Left lung (tissue), 10 donors: ENCODE measurements around the gene COMMD9. TPM values are rescaled to one million over a fixed set of nuclear protein-coding genes. Genes with fewer than 3 reads are reported as not detected.

Experiments used
- ATAC-seq: fragments of 200-7000 bp; cut with Tn5 transposase; one replicate; pipeline ENCODE4 v1.9.1; 2020; ENCODE audit warnings: moderate library complexity
- DNase-seq, 4 donors: peaks; one replicate each; pipeline ENCODE4 v3.0.0-alpha.2; 2013 to 2020
- H3K27ac ChIP-seq, 2 donors: fragments of 200-600 bp; sonication (generic) in 1 of 2; one replicate each; pipeline versions ENCODE4 v1.5.0 to v1.8.0; 2020 to 2021
- H3K27me3 ChIP-seq, 2 donors: fragments of 200-600 bp; sonication (generic) in 1 of 2; one replicate each; pipeline versions ENCODE4 v1.5.0 to v1.8.0; 2020 to 2021
- H3K36me3 ChIP-seq, 2 donors: fragments of 200-600 bp; sonication (generic) in 1 of 2; one replicate each; pipeline versions ENCODE4 v1.5.0 to v1.8.0; 2020 to 2021
- H3K4me1 ChIP-seq, 2 donors: fragments of 200-600 bp; one replicate each; pipeline ENCODE4 v1.8.0; 2021
- H3K4me3 ChIP-seq, 2 donors: fragments of 200-600 bp; sonication (generic) in 1 of 2; one replicate each; pipeline versions ENCODE4 v1.5.0 to v1.8.0; 2020 to 2021; ENCODE audit warnings: mild to moderate bottlenecking in 1 of 2
- H3K9me3 ChIP-seq, 2 donors: fragments of 200-600 bp; sonication (generic) in 1 of 2; one replicate each; pipeline versions ENCODE4 v1.5.0 to v1.8.0; 2020 to 2021
- CTCF ChIP-seq, 2 donors: fragments of 200-600 bp; sonication (generic) in 1 of 2; IDR thresholded peaks; one replicate each; pipeline versions ENCODE4 v1.5.0 to v1.8.0; 2021; ENCODE audit warnings: antibody characterized with exemption in 2 of 2
- intact Hi-C, 2 donors: fragments of 100-400 bp; cut with DNase I; formaldehyde crosslinking; loops; one replicate each; pipeline versions ENCODE4 v1.11.2 to v1.14.2; 2022
- polyA plus RNA-seq, 6 donors: library from polyadenylated mRNA; unstranded; fragments of 120-200 nt; gene quantifications; one replicate each; pipeline ENCODE4 v1.2.1, GENCODE V29; 2013; ENCODE audit not compliant: insufficient read length in 6 of 6
- total RNA-seq, 2 donors: library from RNA; stranded (reverse); fragmentation: NEBNext Ultra II Directional; extraction: Animal tissue kit (Norgen Biotek cat#: 25700); gene quantifications; one replicate each; pipeline ENCODE4 v1.2.1, GENCODE V29; 2021
- donor health status: DM: no; HTN: yes; CAD: no.
- donor health status: DM: no; HTN: no; CAD: no.

COMMD9 gene
- total and polyA plus RNA-seq, 8 donors, result 59.9 to 87.2 (median 69.5) TPM

DNA sequence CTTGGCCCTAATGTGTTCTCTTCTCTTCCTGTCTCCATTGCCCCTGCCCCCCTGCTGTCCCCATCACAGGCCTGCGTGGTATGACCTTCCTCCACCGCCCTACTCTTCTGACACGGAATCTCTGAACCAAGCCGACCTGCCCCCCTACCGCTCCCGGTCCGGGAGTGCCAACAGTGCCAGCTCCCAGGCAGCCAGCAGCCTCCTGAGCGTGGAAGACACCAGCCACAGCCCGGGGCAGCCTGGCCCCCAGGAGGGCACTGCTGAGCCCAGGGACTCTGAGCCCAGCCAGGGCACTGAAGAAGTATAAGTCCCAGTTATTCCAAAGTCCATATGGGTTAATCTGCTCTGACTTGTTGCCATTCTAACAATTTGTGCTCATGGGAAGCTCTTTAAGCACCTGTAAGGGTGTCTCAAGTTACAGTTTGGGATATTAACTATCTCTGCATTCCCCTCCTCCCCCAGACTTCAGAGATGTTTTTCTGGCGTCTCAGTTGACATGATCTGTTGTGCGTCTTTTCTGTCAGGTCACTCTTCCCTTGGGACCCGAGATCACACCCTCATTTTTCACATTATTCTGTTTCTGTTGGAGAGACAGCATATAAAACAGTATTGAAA is 60.0 kb downstream of the COMMD9 start:
- no peaks in the 10 kb centered on the region for H3K36me3 ChIP-seq
- no peaks in the 10 kb centered on the region for H3K27me3 ChIP-seq
- no peaks in the 10 kb centered on the region for H3K9me3 ChIP-seq
- no peak overlapping the region for H3K4me3 ChIP-seq
- TF ChIP-seq CTCF (IDR thresholded peaks at IDR 0.05), result no peak
- no peak overlapping the region for H3K27ac ChIP-seq
- intact Hi-C loops, result no loop called here
- no peaks in the 10 kb centered on the region for H3K4me1 ChIP-seq
- DNase-seq (no peak), ATAC-seq (no peak)

DNA sequence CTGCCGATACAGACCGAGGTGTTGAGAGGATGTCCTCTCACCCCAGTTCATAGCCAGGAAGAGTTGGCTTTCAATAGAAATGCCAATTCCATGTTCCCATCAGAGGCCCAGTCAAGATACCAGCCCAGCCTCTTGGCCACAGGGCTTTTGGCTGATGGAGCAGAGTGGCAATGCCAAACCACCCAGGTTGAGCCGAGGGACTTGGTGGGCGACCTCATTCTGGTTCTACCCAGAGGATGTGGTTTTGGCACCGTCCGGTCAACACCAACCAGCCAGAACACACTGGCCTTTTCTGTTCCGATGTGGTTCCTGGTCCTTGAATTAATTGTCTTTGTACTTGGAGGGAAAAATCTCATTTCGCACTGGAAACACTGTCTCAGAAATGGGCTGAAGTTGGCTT is 60.5 kb downstream of the COMMD9 start:
- Histone ChIP-seq H3K4me3 (no peak overlapping the region), H3K36me3 (no peaks in the 10 kb centered on the region), H3K4me1 (no peaks in the 10 kb centered on the region), H3K27me3 (no peaks in the 10 kb centered on the region), H3K9me3 (no peaks in the 10 kb centered on the region), H3K27ac (no peak overlapping the region)
- intact Hi-C loops, result no loop called here
- no peak for TF ChIP-seq CTCF (IDR thresholded peaks at IDR 0.05)
- DNase-seq (no peak), ATAC-seq (no peak)

DNA sequence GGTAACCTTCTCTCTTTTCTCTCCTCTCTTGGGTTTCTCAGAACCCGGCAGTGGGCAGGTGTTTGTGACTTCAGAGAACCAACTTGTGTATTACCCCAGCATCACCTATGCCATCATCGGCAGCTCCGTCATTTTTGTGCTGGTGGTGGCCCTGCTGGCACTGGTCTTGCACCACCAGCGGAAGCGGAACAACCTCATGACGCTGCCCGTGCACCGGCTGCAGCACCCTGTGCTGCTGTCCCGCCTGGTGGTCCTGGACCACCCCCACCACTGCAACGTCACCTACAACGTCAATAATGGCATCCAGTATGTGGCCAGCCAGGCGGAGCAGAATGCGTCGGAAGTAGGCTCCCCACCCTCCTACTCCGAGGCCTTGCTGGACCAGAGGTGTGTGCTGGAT is 62.2 kb downstream of the COMMD9 start:
- peak in 1 of 4 donors; percentile 62 for DNase-seq
- Histone ChIP-seq H3K27me3 (no peaks in the 10 kb centered on the region), H3K4me3 (no peak overlapping the region), H3K9me3 (no peaks in the 10 kb centered on the region), H3K36me3 (no peaks in the 10 kb centered on the region), H3K4me1 (no peaks in the 10 kb centered on the region), H3K27ac (no peak overlapping the region)
- no peak for TF ChIP-seq CTCF (IDR thresholded peaks at IDR 0.05)
- no peak for ATAC-seq
- intact Hi-C loops, result no loop called here

- intact Hi-C loops, result no loop called here
- H3K4me1 ChIP-seq, result no peaks in the 10 kb centered on the region
- H3K27me3 ChIP-seq, result no peaks in the 10 kb centered on the region
- H3K36me3 ChIP-seq, result no peaks in the 10 kb centered on the region
- TF ChIP-seq CTCF (IDR thresholded peaks at IDR 0.05), result no peak
- peaks cover 0 to 13% of the 10 kb centered on the region in 2 donors for H3K9me3 ChIP-seq
- ATAC-seq (no peak), DNase-seq (no peak)
- no peak overlapping the region for H3K27ac ChIP-seq
- H3K4me3 ChIP-seq, result no peak overlapping the region
Observed at GRCh38 chr11:36224209-36224882, 64.9 kb downstream of the COMMD9 start.

DNA sequence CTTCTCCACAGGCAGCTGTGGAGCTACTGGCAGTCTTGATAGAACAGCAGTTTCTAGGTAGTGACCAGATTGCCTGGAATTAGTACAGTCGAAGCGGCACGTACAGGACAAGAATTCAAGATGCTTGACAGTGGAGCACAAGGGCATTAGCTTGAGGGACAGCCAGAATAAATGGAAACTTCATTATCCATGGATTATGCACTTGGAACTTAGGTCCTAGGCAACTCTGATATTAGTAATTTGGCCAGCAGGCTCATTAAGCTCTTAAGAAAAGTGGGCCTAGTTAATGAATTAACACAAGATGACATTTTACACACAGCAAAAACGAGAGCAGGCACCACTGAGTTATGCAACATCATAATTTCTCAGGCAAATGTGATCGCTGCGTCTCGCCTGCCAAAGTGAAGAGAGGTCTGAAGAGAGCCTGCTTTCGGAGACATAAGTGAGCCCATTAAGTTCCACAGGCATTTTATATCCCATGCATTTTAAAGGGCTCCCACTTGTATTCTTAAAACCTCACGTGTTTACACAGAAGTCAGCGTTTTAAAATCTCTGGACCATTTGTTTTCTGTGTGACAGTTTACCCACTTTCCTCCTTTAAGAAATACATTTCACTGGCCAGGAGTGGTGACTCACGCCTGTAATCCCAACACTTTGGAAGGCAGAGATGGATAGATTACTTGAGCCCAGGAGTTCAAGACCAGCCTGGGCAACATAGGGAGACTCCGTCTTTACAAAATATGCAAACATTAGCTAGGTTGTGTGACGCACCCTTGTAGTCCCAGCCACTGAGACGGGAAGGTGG is 66.2 kb downstream of the COMMD9 start:
- Histone ChIP-seq H3K9me3 (peaks cover 0 to 15% of the 10 kb centered on the region in 2 donors), H3K36me3 (no peaks in the 10 kb centered on the region), H3K4me1 (no peaks in the 10 kb centered on the region), H3K27me3 (no peaks in the 10 kb centered on the region), H3K27ac (no peak overlapping the region), H3K4me3 (no peak overlapping the region)
- DNase-seq, result peak in 2 of 4 donors; percentile 44 to 55
- TF ChIP-seq CTCF (IDR thresholded peaks at IDR 0.05), result no peak
- intact Hi-C loops, result no loop called here
- ATAC-seq, result peak; percentile 87
